H4 (cell line): ENCODE measurements around the gene PYGB. TPM values are rescaled to one million over a fixed set of nuclear protein-coding genes. Genes with fewer than 3 reads are reported as not detected.
A peak's percentile ranks its signal among the peaks of the same experiment; 100 is the strongest.

Experiments
- DNase-seq: peaks from one replicate; pipeline ENCODE4 v3.0.0-alpha.2; 2015; ENCODE audit warnings: low spot score
- total RNA-seq: library from RNA; depleted of rRNA; stranded (reverse); fragments of >200 nt; shearing (Covaris generic); gene quantifications from 2 replicates; pipeline ENCODE4 v1.2.3, GENCODE V29; 2014

Gene PYGB
- total RNA-seq, 1 experiment from 2014 or later = 39.4 TPM

DNA sequence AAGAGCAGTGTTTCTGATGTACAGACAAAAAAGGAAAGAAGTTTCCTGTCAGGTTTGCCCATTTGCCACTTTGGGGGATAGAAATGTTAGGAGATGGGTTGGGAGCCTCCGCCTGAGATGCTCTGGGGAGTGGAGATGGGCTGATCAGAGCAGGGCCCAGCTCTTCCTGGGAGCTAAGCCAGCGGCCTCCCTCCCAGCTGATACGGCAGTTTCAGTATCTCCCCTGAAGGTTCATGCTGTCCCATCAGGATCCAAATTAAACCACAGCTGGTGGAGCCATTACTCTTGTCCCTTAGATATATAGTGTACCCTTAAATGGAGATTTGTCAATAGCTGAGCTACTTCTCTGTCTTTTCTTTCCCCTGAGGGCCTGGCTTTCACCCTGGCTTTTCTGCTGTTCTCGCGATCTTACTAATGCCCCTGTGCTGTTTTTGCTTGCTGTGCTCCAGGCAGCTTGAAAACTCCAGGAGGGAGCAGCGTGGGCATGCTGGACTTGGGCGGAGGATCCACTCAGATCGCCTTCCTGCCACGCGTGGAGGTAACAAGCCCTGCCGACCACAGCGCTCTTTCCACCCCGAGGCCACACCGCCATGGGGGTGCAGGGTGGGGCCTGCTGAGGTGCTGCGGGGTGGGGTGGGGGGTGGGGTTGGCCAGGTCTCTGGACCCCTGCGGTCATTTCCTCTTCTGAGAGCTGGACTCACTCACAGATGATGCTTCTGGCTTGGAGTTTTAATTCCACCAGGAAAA, 31.5 kb upstream of the PYGB start:
- no peak for DNase-seq

DNA sequence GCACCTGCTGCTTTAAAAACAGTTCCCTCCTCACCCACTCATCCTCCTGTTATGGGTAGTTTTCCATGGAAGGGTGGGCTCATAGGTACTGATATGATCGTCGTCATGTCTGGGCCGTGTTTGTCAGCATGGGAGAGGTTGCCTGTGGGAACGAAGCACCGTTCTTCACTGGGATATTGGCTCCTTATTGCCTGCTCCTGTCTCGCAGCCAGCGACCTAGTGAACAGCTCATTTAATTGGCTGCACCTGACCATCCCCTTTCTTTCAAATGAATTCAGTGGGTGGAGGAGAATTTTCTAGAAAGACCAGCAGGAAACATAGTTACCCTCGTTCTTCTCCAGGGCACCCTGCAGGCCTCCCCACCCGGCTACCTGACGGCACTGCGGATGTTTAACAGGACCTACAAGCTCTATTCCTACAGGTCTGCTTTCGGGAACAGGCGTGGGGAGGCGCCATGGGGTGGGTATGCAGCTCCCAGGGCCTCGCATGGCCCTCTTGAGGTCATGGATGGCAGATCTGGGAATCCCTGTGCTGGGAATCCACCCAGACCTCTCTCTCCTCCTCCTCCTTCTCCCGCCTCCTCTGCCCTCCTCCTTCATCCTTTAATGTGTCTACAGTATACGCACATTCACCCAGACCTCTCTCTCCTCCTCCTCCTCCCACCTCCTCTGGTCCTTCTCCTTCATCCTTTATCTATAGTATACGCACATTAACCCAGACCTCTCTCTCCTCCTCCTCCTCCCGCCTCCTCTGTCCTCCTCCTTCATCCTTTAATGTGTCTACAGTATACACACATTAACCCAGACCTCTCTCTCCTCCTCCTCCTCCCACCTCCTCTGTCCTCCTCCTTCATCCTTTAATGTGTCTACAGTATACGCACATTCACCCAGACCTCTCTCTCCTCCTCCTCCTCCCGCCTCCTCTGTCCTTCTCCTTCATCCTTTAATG, 30.4 kb upstream of the PYGB start:
- no peak for DNase-seq

DNA sequence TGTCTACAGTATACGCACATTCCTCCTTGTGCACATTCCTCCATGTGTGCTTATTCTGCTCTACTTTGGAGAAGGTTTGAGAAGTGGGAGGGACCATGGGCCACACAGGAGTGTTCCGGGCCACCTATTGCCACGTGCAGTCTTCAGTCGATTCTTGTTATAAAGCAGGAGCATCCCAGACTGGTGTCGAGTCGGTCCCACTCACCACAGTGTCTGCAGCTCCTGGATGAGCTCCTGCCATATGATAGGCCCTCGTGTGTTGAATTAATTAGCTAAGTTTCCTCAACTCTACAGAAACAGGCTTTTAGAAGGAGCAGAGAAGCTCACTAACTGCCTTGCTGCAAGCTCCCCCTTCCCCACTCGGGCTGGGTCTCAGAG, 29.8 kb upstream of the PYGB start:
- no peak for DNase-seq

DNA sequence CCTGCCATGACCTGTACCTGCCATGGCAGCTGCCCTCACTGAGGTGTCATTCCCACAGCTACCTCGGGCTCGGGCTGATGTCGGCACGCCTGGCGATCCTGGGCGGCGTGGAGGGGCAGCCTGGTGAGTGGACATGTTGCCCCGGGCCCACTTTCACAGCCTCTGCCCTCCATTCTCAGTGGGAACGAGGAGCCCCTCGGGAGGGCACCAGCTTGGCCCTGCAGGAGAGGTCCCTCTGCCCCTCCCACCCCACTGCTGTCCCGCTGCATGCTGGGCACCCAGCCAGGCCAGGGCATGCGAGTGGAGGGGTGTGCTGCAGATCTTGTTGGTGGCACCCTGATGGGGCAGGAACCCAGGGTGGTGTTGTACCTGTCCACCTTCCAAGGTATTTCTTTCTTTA, 29.4 kb upstream of the PYGB start:
- DNase-seq = no peak

DNA sequence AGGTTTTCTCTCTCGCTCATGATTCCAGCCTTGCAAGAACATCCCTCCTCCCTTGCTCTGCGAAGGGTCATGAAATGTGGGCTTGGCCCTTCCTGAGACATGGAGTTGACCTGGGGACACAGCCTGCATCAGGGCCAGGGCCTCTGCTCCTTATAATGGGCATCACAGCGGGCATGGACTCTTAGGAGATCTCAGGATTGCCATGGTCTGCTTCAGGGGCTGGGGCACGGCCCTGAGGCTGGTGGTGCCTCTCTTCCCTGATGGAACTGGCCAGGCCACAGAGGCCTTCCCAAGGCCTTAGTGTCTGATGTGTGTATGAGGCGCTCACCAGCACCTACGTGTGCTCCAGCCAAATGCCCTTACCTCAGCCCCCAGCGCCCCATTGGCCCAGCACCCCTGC, 28.5 kb upstream of the PYGB start:
- DNase-seq = no peak

DNA sequence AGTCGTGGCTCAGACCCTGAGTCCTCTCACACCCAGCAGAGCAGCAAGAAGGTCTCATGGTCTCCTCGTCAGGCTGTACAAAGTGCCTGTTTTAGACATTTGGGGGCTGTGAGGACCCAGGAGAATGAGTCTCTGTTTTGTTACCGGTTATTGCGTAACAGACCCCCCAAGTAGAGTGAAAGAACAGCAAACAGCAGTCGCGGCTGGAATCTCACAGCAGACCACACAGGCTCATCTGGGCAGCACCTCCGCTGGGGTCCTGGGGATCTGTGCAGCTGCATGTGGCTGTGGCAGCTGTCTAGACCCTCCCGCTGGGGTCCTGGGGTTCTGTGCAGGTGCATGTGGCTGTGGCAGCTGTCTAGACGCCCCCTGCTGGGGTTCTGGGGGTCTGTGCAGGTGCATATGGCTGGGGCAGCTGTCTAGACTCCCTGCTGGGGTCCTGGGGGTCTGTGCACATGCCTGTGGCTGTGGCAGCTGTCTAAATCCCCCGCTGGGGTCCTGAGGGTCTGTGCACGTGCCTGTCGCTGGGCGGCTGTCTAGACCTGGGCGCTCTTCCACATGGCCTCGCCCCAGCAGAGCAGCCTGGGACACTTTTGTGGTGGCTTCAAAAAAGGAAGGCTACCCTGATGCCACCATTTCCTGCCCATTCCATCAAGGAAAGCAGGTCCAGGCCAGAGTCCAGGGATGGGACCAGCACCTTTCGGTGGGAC, 27.7 kb upstream of the PYGB start:
- DNase-seq = no peak

DNA sequence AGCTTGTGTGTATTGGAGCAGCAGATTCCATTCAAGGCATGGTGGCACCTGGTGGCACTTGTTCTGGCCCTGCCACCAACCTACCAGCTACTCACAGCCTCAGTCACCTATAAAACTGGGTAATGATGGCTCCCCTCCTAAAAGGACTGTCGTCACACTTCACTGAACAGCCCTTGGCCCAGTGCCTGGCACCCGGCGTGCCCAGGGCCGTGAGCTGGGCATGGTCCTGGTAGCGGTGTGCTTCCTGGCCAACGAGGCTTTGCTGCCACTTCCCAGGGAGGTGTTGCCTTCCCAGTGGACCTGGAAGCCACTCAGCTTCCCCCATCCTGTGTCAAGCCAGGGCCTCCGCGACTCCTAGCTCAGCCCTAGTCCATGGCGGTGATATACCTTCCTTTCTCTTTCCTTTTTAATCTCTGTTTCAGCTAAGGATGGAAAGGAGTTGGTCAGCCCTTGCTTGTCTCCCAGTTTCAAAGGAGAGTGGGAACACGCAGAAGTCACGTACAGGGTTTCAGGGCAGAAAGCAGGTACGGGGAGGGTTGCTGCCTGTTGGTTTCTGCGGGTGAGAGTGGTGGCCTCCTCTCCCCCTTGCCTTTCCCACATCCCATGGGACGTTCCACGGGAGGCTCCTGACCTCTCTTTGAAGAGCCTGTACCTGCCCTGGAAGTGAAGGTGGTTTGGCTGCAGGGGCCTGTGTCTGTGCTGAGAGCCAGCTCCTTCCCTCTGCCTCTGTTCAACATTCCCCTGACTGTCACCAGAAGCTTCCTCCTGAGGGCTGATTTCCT, 26.9 kb upstream of the PYGB start:
- no peak for DNase-seq

DNA sequence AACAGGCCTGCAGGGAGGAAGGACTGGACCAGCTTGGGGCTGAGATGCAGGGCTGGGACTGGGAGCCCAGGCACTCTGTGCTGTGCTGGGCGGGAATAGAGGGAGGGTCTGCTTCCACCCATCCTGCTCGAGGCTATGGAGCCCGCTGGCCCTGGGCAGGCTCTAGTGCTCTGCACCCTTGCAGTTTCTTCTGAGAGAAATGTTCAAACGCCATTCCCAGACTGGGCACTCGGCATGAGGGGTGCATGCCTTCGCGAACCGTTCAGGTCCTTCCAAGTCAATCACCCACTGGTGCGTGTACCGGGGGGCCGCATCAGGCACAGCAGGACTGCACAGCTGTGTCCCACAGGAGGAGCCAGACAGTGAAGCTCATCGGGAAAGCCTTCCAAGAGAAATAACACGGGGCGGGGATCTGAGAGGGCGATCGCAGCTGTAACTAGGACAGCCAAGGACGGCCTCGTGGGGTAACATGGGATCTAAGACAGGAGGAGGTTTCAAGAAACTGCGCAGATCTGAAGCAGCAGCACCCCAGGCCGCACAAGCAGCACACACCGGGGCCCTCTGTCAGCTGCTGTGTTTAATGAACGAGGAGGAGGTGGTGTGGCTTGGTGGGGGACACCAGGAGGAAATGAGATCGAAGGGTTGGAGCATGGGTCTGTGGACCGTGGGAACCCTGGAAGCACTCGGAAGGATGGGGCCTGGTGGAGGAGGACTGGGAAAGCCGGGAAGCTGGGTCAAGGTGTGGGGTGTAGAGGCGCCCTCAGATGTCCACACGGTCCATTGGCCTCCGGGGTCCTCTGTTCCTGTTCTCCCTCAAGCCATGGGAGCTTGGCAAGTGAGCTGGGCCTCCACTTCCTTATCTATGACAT, 26.1 kb upstream of the PYGB start:
- DNase-seq = no peak

DNA sequence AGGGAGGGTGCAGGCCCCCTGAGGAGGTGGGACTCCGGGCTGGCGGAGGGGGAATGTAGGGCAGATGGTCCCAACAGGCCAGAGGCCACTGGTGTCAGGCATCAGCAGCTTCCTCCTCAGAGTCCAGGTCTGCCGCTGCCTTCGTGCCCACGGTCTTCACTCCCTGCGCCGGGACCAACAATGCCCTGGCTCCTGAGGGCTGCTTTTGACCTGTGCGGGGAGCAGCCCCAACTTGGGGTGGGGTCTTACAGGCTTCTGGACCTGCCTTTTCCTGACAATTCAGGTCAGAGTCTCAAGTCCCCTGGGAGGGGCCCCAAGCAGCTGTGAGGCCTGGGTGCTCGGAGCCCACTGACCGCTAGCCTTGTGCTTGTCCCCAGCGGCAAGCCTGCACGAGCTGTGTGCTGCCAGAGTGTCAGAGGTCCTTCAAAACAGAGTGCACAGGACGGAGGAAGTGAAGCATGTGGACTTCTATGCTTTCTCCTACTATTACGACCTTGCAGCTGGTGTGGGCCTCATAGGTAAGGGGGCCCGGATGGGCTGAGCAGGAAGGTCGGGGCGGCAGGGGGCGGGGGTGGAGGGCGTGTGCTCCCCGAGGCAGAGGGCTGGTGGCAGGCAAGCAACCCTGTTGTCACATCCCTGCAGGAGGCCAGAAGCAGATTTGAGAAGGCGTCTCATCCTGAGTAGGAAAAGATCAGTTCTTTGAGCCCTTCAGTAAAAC, 25.3 kb upstream of the PYGB start:
- DNase-seq = no peak

DNA sequence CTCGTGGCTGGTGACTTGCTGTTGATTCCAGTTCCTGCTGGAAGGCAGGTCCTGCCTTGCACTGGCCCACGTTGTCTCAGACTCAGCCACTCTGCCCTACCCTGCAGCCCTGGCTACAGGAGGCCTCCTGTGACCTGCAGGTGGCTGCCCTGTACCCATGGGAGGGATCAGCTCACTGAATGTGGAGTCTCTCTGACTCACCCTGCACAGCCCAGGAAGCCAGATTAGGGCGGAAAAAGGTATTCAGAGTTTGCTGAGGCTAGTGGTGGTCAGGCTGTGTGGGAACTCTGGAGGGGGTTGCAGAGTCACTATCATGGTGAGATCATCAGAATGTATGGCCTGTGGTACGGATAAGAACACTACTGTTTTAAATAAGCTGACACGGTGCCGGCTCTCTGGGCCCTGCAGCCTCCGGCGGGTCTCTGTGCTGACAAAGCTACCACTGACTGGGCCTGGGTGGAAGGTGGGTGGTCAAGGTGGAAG, 24.7 kb upstream of the PYGB start:
- DNase-seq = peak; percentile 96

DNA sequence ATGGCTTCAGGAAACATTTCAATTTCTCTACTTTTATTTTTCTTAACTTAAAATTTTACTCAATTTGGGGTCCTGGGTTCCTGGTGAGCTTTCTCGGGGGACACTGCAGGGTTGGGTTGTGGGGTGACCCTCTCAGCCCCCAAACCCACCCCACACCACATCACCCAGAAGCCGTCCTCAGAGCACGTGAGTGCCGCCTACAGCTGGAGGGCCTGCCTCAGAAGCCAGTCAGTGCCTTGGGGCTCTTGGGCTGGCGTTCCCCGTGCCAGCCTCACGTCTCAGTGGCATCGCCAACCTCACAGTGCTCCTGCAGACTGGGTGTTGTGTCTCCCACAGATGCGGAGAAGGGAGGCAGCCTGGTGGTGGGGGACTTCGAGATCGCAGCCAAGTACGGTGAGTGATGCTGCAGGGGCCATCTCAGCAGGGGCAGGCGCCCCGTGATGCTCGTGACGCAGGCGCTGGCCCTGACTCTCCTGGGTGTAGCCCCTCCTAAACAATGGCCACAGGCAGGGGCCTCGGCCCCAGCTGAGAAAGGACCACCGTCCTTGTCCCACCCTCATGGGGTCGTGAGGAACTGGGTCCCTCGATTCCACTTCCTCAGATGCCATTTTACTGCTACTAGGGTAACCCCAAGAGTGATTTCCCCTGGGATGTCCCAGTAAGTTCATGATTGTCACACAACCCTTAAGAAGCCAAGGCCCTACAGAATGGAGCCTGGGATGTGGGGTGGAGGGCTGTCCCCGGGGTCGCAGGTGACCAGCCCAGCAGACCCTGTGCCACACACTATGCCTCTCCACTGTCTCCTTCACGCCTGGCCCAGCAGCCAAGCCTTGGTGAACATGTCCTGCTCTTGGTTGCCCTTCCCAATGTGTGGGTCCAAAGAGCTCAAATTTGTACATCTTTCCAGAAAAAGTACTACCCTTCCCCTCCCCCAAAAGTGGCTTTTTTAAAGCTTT, 23.8 kb upstream of the PYGB start:
- no peak for DNase-seq

DNA sequence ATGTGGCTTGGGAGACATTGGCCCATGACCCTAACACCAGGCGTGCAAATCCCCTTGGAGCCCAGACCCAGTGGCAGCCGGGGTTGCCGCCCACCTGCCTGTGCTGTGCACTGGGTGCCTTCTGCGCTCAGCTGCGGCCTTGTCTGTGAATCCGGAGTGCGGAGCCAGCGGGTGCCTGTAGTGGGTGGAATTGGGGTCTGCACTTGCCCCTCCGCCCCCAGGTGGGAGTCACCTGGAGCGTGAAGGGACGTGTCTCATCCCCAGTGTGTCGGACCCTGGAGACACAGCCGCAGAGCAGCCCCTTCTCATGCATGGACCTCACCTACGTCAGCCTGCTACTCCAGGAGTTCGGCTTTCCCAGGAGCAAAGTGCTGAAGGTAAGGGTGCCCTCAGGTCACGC, 22.9 kb upstream of the PYGB start:
- no peak for DNase-seq

DNA sequence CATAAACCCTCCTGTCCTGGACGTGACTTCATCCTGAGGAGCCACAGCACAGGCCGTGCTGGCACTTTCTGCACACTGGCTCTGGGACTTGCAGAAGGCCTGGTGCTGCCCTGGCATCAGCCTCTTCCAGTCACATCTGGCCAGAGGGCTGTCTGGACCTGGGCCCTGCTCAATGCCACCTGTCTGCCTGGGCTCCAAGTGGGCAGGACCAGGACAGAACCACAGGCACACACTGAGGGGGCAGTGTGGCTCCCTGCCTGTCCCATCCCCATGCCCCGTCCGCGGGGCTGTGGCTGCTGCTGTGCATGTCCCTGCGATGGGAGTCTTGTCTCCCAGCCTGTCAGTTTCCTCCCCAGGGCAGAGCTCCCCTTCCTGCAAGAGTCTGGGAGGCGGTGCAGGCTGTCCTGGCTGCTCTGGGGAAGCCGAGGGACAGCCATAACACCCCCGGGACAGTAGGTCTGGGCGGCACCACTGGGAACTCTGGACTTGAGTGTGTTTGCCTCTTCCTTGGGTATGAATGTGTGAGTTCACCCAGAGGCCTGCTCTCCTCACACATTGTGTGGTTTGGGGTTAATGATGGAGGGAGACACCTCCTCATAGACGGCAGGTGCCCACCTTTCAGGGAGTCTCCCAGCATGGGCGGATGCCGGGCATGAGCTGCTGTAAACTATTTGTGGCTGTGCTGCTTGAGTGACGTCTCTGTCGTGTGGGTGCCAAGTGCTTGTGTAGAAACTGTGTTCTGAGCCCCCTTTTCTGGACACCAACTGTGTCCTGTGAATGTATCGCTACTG, 22.0 kb upstream of the PYGB start:
- DNase-seq = no peak

DNA sequence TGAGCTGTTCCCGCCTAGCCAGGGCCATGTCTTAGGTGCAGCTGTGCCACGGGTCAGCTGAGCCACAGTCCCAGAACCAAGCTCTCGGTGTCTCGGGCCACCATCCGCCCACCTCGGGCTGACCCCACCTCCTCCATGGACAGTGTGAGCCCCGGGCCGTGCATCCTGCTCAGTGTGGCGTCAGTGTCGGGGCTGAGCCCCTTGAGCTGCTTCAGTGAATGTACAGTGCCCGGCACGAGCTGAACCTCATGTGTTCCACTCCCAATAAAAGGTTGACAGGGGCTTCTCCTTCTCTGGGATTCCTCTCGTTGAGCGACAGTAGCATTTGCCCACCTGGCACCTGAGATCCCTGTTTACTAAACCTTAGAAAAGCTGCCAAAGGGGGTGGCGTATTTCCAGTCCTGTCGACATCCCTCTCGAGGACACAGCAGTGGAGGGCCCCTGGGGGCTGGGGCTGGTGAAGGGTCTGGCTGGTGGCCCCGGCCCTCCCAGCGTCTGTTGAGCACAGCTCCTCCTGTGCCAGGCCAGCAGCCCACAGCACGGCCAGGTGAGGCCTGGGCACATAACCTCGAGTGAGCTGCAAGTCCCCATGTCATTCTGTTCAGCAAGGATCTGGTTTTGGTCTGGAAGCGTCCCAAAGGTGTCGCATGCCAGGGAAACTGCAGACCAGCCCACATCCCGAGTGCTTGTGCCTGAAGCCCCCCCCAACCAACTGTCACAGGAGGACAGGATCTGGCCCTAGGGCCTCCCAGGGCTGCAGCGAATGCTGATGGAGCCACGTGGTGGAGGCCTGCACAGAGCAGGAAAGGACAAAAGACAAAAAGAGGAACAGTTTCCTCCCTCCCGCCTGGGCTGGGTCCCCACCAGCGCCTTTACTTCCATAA, 21.2 kb upstream of the PYGB start:
- peak; percentile 64 for DNase-seq

DNA sequence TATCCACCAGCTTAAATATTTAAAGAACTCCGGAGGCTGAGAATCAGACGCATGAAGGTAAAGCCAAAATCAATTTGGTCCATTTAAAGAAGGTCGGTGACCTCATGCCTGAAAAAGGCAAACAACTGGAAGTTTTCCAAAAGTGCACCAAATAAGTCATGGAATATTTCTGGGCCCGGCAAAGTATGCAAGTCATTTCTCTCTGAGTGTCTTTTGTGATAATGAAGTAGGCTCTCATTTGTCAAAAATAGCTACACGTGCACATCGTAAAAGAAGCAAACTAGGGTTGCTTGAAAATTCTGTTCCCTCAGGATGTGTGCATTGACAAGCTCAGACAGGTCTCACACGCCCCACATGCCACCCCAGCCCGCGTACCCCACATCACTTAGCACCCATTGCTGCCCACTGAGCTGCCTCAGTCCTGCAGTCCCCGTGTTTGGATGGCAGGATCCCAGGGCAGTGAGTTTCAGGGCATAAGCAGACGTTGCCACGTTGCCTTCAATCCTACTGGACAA, 20.5 kb upstream of the PYGB start:
- DNase-seq = peak; percentile 43

DNA sequence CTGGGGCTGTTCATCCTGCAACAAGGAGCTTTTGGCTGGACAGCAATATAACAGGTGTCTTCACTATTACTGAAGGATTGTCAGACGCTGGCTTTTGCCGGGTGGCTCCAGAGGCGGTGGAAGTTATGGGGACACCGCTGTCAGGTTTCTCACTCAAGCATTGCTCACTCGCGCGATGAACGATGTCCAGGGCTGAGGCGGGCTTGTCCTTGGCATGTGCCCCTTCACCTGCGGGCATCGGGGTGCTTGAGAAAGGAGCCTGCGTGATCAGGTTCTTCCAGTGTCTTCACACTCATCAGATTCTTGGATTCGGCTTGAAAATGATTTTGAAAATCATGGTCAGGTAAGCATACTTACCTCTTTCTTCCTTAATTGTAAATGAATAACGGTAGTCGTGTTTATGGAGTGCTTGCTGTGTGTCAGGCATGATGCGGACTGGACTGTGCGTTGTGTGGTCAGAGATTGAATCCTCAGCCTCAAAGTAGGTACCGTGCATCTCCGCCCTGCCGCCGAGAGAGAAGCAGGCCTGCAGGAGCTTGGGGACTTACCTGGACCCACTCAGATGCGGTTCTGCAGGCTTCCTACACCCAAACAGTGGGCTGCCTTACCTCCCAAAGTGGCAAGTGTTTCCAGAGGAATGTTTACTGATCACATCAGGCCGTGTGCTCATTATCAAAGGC, 18.3 kb upstream of the PYGB start:
- no peak for DNase-seq
